Renal cortex interstitium (tissue), 11 donors: ENCODE measurements around the gene TRAFD1. TPM values are rescaled to one million over a fixed set of nuclear protein-coding genes. Genes with fewer than 3 reads are reported as not detected.
"Not testable (repeated sequence)": the region's sequence is repeated elsewhere in the genome, so short reads cannot be mapped to it uniquely, and the experiment has no call there.

Experiments
- DNase-seq, 11 donors: peaks; one replicate each; pipeline ENCODE4 v3.0.0-alpha.2; 2013; ENCODE audit warnings: low read depth in 9 of 11, low spot score in 4 of 11; ENCODE audit errors: extremely low read depth in 1 of 11
- polyA plus RNA-seq, 3 donors: library from polyadenylated mRNA; unstranded; fragments of 120-200 nt; gene quantifications; one replicate each; pipeline ENCODE4 v1.2.1, GENCODE V29; 2013; ENCODE audit not compliant: insufficient read length in 3 of 3

TRAFD1 gene
- polyA plus RNA-seq, 3 donors = 35.0 to 42.2 (median 39.0) TPM

GRCh38 chr12:112110787-112111662 lies 14.3 kb upstream of the TRAFD1 start:
- not testable (repeated sequence) for DNase-seq

GRCh38 chr12:112111931-112112330 lies 13.4 kb upstream of the TRAFD1 start:
- no peak for DNase-seq

GRCh38 chr12:112112409-112113133 lies 12.8 kb upstream of the TRAFD1 start:
- DNase-seq = no peak

- no peak for DNase-seq
These were observed 9.9 kb upstream of the TRAFD1 start for GRCh38 chr12:112115259-112116045.

- DNase-seq = peak in 4 of 11 donors; percentile 33 to 67 (median 58)
These were observed 8.9 kb upstream of the TRAFD1 start for GRCh38 chr12:112116232-112117060.

- DNase-seq = no peak
These were observed 7.7 kb upstream of the TRAFD1 start for GRCh38 chr12:112117685-112118084.

- no peak for DNase-seq
These were observed 3.4 kb upstream of the TRAFD1 start for GRCh38 chr12:112121780-112122565.

- no peak for DNase-seq
These were observed 2.3 kb upstream of the TRAFD1 start for GRCh38 chr12:112122823-112123690.

GRCh38 chr12:112124918-112125249 lies 476 bp upstream of the TRAFD1 start:
- DNase-seq = no peak

- DNase-seq = no peak
These were observed 659 bp downstream of the TRAFD1 start for GRCh38 chr12:112126000-112126438.

GRCh38 chr12:112126911-112127310 lies 1.6 kb downstream of the TRAFD1 start:
- no peak for DNase-seq

GRCh38 chr12:112130441-112130998 lies 5.2 kb downstream of the TRAFD1 start:
- DNase-seq = no peak

GRCh38 chr12:112131686-112132085 lies 6.3 kb downstream of the TRAFD1 start:
- DNase-seq = no peak

- no peak for DNase-seq
These were observed 8.1 kb downstream of the TRAFD1 start for GRCh38 chr12:112133418-112133817.

- DNase-seq = no peak
These were observed 9.4 kb downstream of the TRAFD1 start for GRCh38 chr12:112134731-112135130.

GRCh38 chr12:112140728-112141127 lies 15.4 kb downstream of the TRAFD1 start:
- DNase-seq = no peak

- DNase-seq = no peak
These were observed 20.8 kb downstream of the TRAFD1 start for GRCh38 chr12:112146123-112146522.
